HL-60/S4 (cell line): ENCODE measurements around the gene SNX19.

Experiments used
- in situ Hi-C: fragments of 300-500 bp; cut with MboI; formaldehyde crosslinking; loops from 2 replicates; pipeline ENCODE4 v1.14.3; 2022; ENCODE audit warnings: low sequenced_read_pairs

The SNX19 gene

DNA sequence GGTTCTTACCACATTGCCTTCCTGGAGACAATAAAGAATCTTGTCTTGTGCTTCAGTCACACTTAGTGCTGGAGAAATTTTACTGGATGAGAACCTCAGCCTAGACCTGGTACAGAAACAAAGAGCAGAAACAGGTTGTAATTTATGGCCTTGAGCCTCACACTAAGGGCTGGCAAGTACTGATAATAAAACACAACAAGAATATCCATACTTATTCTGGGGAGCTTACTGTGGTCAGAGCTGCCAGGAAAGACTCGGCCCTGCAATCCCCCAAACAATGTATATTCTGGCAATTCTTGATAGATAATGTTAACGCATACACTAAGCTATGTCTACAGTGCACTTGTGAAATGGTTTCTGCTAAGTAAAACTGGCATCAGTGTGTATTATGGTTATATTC is 9.7 kb downstream of the SNX19 start:
- in situ Hi-C loops = no loop called here

DNA sequence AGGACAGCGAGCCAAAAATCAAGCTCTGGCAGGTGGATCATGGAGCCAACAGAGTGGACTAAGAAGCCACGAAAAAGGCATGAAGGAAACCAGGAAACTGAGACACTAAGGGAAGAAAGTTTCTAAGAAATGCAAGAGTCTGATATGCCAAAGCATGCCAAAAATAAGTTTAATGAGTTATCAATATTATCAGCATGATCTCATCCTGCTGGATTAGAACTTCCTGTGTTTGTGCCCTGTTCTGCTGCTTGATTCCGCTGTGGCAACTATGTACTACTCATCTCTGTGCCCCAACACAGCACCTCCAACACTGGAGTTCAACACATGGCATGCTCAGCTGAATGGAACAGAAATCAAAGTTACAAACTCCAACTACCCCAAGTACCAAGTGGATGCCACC is 10.8 kb downstream of the SNX19 start:
- in situ Hi-C loops = no loop called here

GRCh38 chr11:130904380-130904779 is 11.9 kb downstream of the SNX19 start:
- in situ Hi-C loops = no loop called here

DNA sequence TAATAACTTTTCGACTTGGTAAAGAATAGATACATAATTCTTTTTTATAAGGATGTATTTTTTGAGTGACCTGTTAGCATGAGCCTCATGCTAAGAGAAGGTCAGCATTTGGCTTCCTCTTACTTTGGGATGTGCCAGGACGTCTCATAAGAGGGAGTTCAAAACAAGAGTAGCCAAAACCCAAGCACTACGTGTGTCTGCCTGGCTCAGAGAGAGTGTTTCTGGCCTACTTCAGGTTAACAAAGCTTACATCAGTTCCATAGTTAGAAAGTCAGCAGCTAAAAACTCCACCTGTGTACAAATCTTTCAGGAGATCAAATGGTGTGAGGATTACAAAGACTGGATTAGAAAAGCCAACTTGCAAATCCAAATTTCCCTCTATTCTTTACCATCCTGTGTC is 13.9 kb downstream of the SNX19 start:
- in situ Hi-C loops = no loop called here

GRCh38 chr11:130899106-130899505 is 17.2 kb downstream of the SNX19 start:
- in situ Hi-C loops = no loop called here

DNA sequence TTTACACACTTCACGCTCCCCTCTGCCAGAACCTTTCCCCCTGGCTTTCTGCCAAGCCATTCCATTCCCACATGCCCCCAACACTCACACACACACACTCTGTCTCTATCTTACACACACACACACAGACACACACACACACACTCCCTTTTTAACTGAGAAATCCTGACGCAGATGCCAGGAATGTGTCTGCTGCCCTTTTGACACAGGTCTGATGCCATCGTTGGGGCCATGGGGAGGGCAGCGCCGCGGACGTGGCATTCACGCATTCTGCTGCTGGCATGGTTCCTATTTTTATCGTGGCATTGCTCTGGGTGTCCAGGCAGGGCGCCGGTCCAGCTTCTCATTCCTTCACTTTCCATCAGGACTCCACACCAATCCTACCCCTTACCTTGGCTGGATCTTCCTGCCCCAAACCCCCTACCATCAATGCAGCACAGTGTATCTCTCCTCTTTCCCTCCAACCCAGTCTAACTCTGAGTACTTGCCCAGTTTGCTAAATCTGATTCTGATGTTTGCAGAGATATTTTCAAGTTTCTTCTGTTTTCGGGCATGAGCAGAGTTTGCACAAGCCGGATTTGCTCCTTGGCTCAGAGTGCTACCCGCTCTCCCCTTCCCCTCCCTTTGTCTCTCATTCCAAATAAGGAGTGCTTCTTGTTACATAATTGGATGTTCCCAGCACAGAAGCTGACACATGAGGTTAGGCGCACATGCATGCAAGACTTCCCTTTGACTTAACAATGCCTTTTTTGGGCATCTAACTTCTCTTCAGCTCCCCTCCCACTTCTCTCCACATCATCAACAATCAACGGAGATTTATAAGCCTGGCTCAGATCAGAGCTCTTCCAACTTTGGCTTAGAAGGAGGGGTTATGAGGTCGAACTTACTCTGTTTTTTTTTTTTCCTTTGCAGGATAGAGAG is 18.8 kb downstream of the SNX19 start:
- in situ Hi-C loops = no loop called here

DNA sequence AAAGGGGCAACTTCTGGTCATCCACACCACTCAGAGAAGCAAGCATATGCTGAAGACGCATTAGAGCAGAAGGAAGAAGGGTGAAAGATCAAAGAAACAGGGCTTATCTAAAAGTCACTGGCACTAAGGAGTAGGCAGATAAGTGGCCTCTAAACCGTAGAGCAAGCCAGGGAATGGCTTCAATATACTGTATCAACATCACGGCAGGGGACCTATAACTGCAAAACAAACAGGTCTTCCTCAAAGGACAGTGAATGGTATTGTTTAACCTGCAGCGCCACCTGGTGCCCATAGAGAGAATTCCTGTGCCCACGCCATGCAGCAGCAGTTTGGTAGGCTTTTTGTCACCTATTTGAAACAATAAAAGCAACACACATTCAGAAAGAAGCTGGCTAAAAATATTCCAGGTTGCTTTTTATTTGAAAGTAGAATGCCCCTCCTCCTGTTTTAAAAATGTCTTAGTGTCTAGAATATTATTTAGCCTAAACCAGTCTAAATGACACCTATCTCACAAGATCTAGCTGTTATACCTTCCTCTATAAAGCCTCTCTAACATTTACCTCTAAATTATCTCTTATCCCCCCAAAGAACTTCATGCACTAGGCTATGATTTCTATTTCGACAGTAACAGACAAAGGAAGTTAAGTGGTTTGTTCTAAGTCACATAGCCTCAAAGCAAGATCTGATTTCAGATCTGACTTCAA is 21.8 kb downstream of the SNX19 start:
- in situ Hi-C loops = no loop called here

- in situ Hi-C loops = no loop called here
Observed at GRCh38 chr11:130892861-130893260, 23.4 kb downstream of the SNX19 start.

DNA sequence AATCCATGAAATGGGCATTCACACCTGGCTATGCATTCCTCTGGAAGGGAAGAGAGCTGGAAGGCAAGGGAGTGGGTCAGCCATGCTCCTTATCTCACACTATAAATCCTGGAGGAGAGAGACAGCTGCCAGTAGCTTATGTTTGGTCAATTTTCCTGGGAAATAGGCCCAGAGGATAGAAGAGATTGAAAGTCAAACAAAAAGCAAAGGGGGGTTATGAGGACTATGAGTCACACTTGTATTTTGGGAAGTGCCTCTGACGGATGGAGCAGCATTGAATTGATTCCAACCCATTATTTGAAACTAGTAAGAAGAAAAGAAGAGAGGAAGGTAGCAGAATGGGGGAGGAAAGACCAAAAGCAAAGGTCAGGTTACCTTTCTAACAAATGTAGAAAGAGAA is 25.0 kb downstream of the SNX19 start:
- in situ Hi-C loops = no loop called here

DNA sequence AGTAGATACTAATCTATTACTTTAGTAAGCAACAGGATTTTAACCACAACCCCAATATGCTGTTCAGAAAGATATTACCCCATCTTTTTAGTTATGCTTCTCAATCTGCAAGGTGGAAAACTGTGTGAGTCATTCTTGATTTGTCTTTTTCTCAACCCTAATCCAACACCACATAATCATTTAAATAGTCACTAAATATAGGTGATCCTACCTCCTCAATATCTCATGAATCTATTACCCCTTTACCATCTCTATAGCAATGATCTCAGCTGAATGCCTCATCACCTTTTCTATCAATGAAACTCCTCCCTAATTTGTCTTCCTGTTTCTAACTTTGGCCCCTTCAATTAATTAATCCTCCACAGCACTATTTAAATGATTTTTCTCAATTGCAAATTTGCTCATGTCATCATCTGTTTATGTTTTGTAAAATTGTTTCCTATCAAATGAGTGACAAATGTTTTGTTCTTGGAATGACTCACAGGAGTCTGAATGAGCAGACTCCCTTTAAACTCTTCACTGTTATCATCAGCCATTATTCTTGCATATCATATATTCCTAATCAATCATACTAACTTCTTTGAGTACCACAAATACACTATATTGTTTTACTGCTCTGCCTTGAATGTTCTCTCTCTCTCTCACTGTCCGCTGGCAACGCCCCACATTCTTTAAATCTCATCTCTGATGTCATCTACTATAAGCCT is 26.1 kb downstream of the SNX19 start:
- in situ Hi-C loops = no loop called here

DNA sequence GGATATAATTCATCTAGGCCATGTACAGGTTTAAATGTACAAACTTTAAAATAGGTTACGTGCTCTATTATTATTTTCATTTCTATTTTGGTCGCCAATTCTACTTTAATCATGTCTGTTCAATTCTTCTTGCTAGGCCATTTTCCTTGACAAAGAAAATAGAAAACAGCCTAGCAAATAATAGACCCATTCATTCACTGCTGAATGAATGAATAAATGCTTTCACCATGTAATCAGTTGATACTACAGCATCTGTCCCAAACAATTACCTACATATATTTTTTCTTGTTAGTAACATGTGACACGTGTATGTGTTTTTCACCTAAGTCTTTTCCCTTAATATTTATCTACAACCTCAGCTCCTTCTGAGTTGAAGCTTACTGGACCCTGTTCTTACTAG is 27.5 kb downstream of the SNX19 start:
- in situ Hi-C loops = no loop called here

DNA sequence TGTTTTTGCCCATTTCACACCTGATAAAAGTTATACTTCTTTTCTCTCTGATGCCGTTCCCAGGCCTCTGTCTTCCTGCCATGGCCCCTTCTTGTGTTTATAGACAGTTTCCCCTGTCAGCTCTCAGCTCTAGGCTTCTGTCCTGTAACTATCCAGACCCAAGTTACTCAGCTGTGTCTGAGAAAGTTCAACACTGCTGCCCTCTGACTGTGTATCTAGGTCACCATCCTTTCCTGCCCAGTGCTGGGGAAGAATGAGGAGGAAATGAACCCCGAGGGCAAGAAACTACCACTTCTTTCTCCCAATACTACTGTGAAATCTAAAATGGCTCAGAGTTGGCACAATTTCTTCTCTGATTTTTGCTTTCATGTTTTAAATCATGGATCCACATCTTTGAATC is 29.6 kb downstream of the SNX19 start:
- in situ Hi-C loops = no loop called here

DNA sequence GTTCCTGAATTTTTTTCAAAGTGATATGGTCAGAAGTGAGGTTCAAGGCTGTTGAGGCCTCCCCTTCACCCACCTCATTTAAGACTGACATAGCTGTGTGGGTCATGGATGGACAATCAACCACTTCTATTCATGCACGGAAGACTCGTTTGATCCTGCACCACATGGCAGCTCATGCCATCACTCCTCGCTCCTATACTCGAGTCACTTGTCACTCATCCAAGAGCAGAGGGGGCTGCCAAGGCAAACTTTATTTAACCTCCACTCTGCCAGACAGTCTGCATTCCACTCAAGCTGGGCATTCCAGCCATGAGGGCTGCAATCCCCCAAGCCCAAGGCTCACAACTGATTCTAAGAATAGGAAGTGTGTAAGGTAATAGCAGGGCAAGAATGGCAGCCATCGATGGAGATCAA is 34.1 kb downstream of the SNX19 start:
- in situ Hi-C loops = no loop called here

- in situ Hi-C loops = no loop called here
Observed at GRCh38 chr11:130881475-130882137, 34.7 kb downstream of the SNX19 start.

DNA sequence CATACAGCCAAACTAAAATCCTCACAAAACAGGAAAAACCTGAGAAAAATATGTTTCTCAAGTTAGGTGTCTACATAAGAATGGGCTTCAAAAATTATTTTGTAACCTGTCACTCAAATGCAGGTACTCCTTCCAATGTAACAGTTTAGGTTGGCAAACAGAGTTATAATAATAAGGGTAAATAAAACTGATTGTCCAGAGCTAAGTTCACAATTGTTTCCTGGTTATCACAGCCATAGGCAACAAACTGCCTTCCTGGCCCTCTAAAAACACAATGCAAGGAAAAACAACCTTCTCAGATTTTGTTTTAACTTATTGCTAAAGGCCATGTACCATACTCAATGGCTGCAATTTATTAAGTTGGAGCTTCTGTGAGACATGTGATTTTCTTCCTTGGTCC is 36.4 kb downstream of the SNX19 start:
- in situ Hi-C loops = no loop called here

DNA sequence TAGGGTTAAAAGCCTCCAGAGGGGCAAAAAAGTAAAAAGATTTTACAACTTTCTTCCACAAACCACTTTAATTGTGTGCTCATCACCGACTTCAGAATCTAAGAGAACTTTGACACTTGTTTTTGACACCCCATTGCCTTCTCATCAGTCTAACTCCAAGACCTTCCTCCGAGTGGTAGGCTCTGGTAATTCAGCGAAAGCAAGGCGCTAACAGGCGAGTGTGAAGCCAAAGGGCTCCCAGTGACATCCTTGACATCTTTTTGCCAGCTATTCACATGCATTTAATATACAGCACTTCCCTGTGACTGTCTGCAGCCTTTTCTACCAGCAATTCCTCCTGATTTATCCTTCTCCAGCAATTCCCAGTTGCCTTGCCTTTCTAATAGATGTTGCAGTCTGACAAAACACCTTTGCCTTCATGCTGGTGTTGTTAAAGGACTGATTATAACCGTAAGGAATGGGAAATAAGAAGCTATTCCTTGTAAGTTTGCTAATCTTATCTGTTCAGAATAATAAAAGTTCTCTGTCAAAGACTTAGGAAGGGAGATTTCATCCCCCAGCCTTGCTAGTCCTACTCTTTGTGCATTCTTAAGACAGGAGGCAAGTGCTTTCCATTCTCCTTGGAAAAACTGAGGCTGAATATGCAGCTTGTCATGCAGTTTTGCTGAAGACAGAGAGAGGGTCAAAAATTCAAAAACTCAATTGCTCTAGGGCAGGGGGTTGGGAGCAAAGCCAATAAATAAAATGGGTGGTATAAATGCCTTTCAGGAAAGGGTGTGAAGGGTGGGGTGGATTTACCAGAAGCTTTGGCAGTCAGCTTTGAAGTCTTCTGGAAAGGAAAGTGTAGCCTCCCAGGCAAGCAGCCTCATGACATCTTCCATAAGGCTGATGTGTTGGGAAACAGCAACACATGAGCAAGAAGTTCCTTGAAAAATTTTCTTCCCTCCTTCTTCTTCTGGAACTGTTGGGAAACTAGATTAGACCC is 39.1 kb downstream of the SNX19 start:
- in situ Hi-C loops = no loop called here

DNA sequence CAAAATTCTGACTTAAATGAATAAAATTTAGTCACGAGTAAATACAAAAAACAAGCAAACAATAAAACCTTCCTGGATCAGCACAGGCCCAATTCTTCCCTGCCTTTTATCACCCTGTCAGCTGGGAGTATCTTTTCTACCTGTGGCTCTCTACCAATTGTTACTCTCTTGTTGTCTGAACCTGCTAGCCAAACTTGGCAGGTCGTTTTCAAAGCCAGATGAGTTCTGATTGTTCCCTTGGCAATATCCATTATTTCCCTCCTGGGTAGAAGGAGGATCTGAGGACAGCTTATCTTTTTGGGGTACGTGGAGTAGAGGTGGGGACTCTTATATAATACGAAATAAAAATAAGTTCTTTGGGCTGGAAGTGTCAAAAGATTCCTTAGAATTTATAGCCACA is 40.2 kb downstream of the SNX19 start:
- in situ Hi-C loops = no loop called here

DNA sequence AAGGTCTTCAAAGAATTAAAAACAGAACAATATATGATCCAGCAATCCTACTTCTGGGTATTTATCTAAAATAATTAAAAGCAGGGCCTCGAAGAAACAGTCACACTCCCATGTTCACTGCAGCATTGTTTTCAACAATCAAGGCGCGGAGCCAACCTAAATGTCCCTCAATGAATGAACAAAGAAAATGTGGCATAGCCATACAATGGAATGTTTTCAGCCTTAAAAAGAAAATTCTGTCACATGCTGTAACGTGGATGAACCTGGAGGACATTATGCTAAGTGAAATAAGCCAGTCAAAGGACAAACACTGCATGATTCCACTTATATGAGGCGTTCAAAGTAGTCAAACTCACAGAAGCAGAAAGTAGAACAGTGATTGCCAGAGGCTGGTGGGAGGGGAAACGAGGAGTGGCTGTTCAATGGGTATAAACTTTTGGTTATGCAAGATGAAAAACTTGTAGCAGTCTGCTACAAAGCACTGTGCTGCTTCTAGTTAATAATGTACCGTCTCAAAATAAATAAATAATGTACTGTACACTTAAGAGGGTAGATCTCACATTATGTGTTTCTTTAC is 41.2 kb downstream of the SNX19 start:
- in situ Hi-C loops = loop anchor here (25.0 kb wide), 1 partner anchor 663 kb away; no protein-coding TSS in a partner anchor

DNA sequence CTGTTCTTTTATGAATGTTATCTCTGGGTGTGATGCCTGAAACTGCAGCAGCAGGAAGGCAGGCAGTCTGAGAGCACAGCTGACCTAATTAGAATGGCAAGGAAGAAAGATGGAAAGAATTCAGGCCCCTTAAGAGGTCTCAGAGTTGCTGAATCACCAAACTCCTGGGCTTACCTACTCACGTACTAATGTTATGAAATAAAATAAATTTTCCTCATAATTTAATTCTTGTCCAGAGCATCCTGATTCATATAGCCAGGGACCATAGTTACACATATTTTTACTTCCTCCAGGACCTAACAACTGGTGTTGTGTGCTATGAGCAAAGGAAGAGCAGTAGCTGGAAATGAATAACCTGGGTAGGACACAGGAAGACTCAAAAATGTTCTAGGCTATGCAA is 41.9 kb downstream of the SNX19 start:
- in situ Hi-C loops = loop anchor here (25.0 kb wide), 1 partner anchor 662 kb away; no protein-coding TSS in a partner anchor
